Neural cell (in vitro differentiated cells): ENCODE measurements around the gene LAPTM4A.

Experiments
- CTCF ChIP-seq: fragments of 450-650 bp; IDR thresholded peaks from 2 replicates; pipeline ENCODE4 v1.5.1; 2014; ENCODE audit warnings: antibody characterized with exemption, mild to moderate bottlenecking, moderate library complexity; ENCODE audit not compliant: poor library complexity, severe bottlenecking
- EP300 ChIP-seq: fragments of 450-650 bp; conservative IDR thresholded peaks from 2 replicates; pipeline ENCODE4 v1.6.1; 2014; ENCODE audit warnings: antibody characterized with exemption, mild to moderate bottlenecking, moderate library complexity; ENCODE audit not compliant: poor library complexity, severe bottlenecking
- POLR2AphosphoS5 ChIP-seq: IDR thresholded peaks from 2 replicates; pipeline ENCODE4 v1.6.1; 2012
- TAF1 ChIP-seq: IDR thresholded peaks from 2 replicates; pipeline ENCODE4 v1.6.1; 2012; ENCODE audit warnings: low read depth

GRCh38 chr2:20013126-20013849 lies 38.1 kb downstream of the LAPTM4A start:
- TF ChIP-seq CTCF (no peak), POLR2AphosphoS5 (no peak), TAF1 (no peak), EP300 (no peak)
